Prostate gland (tissue), 2 donors: Measurements from ENCODE around the gene ITIH5. TPM values are rescaled to one million over a fixed set of nuclear protein-coding genes. Genes with fewer than 3 reads are reported as not detected.

Experiments
- DNase-seq: peaks from one replicate; pipeline ENCODE4 v3.0.0-alpha.2; 2019; ENCODE audit warnings: low spot score
- H3K27ac ChIP-seq, 2 donors: fragments of 200-600 bp; sonication (generic); 2 replicates each; pipeline ENCODE4 v1.5.1; 2017 to 2019
- H3K27me3 ChIP-seq: fragments of 200-600 bp; sonication (generic); replicated peaks from 2 replicates; pipeline ENCODE4 v1.5.1; 2019; ENCODE audit not compliant: insufficient read depth
- H3K36me3 ChIP-seq, 2 donors: fragments of 200-600 bp; sonication (generic); 1 replicate in 1 of 2; 2 replicates in 1 of 2; pipeline versions ENCODE4 v1.5.1 to v1.8.1; 2017 to 2019
- H3K4me1 ChIP-seq: fragments of 200-600 bp; sonication (generic); replicated peaks from 2 replicates; pipeline ENCODE4 v1.5.1; 2019
- H3K4me3 ChIP-seq, 2 donors: fragments of 200-600 bp; sonication (generic); 2 replicates each; pipeline ENCODE4 v1.5.1; 2017 to 2019
- H3K9me3 ChIP-seq: fragments of 200-600 bp; sonication (generic); 2 replicates; pipeline ENCODE4 v1.5.1; 2017
- CTCF ChIP-seq, 4 experiments: fragments of 200-600 bp in 2 of 4; fragments of 450-650 bp in 2 of 4; sonication (generic) in 2 of 4; IDR thresholded peaks; 1 replicate in 3 of 4; 2 replicates in 1 of 4; pipeline ENCODE4 v1.5.1; 2016 to 2019; ENCODE audit warnings: antibody characterized with exemption in 4 of 4, mild to moderate bottlenecking in 2 of 4, moderate library complexity in 2 of 4
- POLR2A ChIP-seq: fragments of 450-650 bp; IDR thresholded peaks from one replicate; pipeline ENCODE4 v1.6.1; 2016; ENCODE audit warnings: antibody characterized with exemption, mild to moderate bottlenecking
- POLR2AphosphoS5 ChIP-seq: sonication (generic); formaldehyde crosslinking; IDR thresholded peaks from one replicate; pipeline ENCODE4 v1.6.1; 2017; ENCODE audit warnings: antibody characterized with exemption
- WGBS: methylation state at CpG from one replicate; pipeline ENCODE4 v1.1.5; 2018; 5-methylcytosine and 5-hydroxymethylcytosine counted together
- intact Hi-C: fragments of 100-400 bp; cut with DNase I; formaldehyde crosslinking; loops from one replicate; pipeline ENCODE4 v1.14.2; 2022
- total RNA-seq, 2 donors: library from RNA; depleted of rRNA; stranded (reverse); fragments of >200 nt; gene quantifications; one replicate each; pipeline ENCODE4 v1.1.0, GENCODE V29; 2016

Gene ITIH5
- total RNA-seq, 2 donors from 2014 or later: 13.5 to 42.0 TPM

GRCh38 chr10:7651853-7652470 lies 14.8 kb downstream of the ITIH5 start:
- H3K36me3 ChIP-seq: no peaks in the 10 kb centered on the region
- no peaks in the 10 kb centered on the region for H3K4me1 ChIP-seq
- no peaks in the 10 kb centered on the region for H3K27me3 ChIP-seq
- intact Hi-C loops: no loop called here
- TF ChIP-seq POLR2AphosphoS5 (no peak), CTCF (IDR thresholded peaks at IDR 0.05) (no peak), POLR2A (no peak)
- no peak for DNase-seq
- no peak overlapping the region for H3K27ac ChIP-seq
- WGBS: 80% methylated on average over 7 of the region's 7 CpGs
- H3K4me3 ChIP-seq: no peak overlapping the region
- H3K9me3 ChIP-seq: no peaks in the 10 kb centered on the region

DNA sequence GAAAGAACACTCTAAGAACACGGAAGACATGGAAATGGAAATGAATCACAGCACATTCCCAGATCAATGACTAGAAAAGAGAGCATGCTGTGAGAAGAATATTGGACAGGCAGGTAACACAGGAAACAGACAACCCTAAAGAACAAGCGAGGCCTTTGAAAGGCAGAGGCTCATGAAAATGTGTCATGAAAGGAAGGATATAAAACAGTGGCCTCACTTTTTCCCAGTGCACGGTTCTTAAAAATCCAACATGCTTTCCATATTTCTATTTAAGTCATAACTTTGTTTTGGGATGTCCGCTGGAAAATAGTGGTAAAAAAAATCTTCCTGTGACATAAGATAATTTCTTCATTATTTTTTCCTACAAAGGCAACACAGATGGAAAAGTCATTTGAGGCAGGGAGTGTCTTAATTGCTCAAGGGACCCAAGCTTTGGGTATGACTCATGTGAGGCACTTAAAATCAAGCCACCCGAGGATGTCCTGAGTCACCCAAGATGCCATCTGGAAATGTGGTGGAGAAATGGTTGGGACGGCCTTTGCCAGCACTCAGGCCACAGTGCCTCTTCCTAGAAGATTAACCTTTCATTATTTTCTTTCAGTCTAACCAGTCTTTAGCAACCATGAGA lies 17.0 kb downstream of the ITIH5 start:
- TF ChIP-seq CTCF (IDR thresholded peaks at IDR 0.05) (no peak), POLR2A (no peak), POLR2AphosphoS5 (no peak)
- Histone ChIP-seq H3K27ac (no peak overlapping the region), H3K4me1 (no peaks in the 10 kb centered on the region), H3K9me3 (no peaks in the 10 kb centered on the region), H3K4me3 (no peak overlapping the region), H3K36me3 (no peaks in the 10 kb centered on the region), H3K27me3 (no peaks in the 10 kb centered on the region)
- WGBS: 84% methylated on average over 6 of the region's 6 CpGs
- DNase-seq: no peak
- intact Hi-C loops: no loop called here

GRCh38 chr10:7647062-7647664 lies 19.6 kb downstream of the ITIH5 start:
- intact Hi-C loops: no loop called here
- Histone ChIP-seq H3K27ac (no peak overlapping the region), H3K27me3 (no peaks in the 10 kb centered on the region), H3K9me3 (no peaks in the 10 kb centered on the region), H3K36me3 (no peaks in the 10 kb centered on the region), H3K4me3 (no peak overlapping the region), H3K4me1 (no peaks in the 10 kb centered on the region)
- 94% methylated on average over 4 of the region's 4 CpGs for WGBS
- TF ChIP-seq CTCF (IDR thresholded peaks at IDR 0.05) (no peak), POLR2AphosphoS5 (no peak), POLR2A (no peak)
- DNase-seq: no peak

DNA sequence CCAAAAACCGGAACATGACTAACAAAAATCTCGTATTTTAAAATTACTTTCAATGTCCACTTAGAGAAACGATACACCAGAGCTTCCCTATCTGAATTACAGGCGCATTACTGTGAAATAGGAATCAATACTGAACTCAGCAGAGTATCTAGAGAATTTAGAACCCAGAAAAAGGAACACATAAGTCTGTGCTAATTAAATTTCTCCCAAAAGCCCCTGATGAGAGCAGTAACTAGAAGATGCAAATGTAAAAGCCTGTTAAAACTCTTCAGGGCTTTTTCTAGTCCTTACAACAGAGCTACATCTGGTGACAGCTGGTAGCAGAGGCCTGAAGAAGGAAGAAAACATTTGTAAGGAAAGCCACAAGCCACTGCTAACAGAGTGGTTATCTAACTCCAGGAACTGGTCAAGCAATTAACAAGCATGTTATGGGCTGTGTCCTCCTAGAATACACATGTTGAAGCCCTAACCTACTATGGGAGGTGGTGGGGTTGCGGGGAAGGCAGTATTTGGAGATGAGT lies 24.2 kb downstream of the ITIH5 start:
- H3K4me3 ChIP-seq: no peak overlapping the region
- no peak for TF ChIP-seq POLR2A
- no peak for TF ChIP-seq POLR2AphosphoS5
- TF ChIP-seq CTCF (IDR thresholded peaks at IDR 0.05): no peak
- H3K27me3 ChIP-seq: no peaks in the 10 kb centered on the region
- no peak overlapping the region for H3K27ac ChIP-seq
- no peaks in the 10 kb centered on the region for H3K4me1 ChIP-seq
- H3K9me3 ChIP-seq: no peaks in the 10 kb centered on the region
- intact Hi-C loops: no loop called here
- no peak for DNase-seq
- 91% methylated on average over 5 of the region's 5 CpGs for WGBS
- no peaks in the 10 kb centered on the region for H3K36me3 ChIP-seq
